ENCODE data around the gene PPP2R5C.
A peak's percentile ranks its signal among the peaks of the same experiment; 100 is the strongest.
"Not testable (repeated sequence)": the region's sequence is repeated elsewhere in the genome, so short reads cannot be mapped to it uniquely, and the experiment has no call there.

Gene PPP2R5C

DNA sequence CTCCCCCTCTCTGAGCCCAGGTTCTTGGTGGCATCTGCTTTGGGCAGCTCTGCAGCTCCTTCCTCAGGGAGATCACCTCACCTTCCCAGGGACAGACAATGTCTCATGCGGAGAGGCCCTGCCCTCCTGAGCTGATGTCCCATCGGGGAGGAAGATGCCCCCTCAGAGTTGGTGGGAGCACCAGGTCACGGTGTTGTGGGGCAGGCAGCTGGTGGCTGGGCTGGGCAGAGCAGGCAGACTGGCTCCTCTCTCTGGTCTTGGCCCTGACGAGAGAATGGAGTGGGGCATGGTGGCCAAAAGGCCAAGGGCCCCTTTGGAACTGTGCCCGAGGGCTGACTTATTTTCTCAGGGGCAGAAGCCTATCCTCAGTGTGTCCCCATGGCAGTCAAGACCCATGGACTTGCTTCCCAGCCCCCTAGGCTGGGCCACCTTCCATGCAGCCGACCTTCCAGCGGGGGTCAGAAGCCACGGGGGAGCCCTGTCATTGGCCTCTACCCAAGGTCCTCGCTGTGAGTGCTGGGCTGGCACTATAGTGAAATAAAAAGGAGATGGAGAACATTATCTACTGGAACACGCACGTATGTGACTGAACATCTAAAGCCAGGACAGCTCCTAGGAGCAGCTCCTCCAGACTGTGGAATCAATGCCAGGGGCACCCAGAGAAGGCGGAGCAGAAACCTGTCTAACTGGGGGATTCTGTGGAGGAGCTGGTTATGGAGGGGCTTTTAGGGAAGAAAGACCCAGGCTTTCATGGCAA is 21.9 kb downstream of the PPP2R5C start:
- DNase-seq, result no peak

DNA sequence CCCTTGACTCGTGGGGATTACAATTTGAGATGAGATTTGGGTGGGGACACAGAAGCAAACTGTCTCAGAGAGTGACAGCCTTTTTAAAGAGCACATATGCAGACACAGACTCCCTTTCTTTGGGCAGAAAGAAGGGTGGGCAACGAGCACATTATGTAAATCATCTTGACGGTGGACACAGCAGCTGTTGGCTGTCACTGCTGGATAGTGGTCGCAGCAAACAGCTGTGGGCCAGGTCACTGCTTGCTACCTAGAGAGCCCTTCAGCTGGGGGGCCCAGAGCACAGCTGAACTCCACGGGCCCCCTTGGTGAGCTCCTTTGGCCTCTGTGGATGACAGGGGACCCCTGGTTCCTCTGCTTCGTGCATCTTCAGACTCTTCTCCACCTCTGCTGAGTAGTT is 23.1 kb downstream of the PPP2R5C start:
- no peak for DNase-seq

DNA sequence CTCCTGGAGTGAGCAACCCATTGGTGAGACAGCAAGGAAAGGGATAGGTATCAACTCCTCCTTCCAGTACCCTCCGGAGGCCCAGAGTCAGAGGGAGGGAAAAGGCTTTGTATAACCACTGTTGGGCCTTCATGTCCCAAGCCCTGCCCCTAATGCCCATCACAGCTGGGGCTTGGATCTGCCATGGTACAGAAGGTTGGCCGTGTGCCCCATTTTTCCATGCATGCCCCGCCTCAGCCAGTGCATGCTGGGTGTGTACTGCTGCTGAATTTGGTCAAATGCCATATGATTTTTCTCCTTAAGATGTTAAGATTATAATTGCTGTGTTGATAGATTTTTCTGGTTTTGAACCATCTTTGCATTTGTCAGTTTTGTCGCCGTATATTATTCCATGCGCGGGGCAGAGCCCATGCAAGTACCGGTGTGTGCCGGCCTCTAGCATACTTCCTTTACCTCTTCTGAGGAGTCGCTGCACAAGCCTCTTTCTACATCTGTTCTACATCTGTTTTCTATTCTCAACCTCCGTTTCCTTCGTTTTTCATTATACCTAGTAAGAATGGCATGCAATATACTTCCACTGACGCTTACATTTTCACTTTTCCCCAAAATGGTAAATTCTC is 26.6 kb downstream of the PPP2R5C start:
- DNase-seq, result no peak

DNA sequence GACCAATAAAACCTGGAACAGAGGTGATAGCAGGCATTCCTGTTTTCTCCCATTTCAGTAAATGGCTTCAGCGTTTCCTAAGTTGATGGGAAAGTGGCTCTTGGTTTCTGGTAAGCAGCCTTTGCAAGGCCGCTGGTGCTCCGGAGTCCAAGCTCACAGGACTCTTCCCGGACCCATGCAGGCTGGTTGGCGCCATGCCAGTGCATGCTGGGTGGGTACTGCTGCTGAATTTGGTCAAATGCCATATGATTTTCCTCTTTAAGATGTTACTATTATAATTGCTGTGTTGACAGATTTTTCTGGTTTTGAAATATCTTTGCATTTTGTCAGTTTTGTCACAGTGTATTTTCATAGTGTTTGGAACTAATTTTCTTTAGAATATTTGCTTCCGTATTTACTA is 27.7 kb downstream of the PPP2R5C start:
- DNase-seq, result peak; percentile 51

DNA sequence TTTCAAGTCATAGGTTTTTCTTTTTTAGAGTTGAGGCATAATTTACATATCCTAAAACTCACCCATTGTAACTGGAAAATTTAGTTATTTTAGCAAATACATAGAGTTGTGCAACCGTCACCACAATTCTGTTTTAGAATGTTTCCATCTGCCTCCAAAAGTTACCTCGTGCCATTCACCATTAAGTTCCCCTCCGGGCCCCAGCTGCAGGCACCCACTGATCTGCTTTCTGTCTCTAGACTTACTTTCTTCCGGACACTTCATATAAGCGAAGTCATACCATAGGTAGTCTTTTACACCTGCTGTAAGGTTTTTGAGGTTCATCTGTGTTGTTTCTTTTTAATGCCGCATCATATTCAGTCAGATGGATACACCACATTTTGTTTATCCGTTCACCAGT is 28.7 kb downstream of the PPP2R5C start:
- no peak for DNase-seq

DNA sequence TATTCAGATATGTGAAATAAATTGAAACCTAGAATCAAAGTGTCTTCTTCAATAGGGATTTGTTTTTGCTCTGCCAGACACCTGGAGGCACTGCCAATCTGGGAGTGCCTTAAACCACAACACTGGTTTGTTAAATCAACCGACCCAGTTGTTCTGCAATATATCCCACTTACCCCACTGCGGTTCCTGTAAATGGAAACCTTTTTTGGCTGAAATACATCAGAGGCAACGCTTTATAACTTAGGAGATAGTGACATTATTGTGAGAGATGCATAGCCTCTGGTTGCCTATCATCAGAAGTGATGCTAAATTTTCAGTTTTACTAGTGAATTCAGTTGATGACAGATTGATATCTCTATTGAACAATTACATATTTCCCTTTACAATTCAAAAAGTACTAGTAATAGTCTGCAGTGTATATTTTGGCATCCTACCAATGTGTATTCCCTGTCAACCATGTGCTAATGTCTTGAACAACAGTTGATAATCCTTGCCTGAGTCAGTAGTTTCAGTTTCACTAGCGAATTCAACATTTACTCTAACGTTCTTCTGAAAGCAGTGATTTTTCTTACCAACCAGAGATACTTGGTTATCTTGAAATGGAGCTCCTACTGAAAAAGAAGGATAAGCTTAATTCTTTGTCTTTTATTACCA is 30.5 kb downstream of the PPP2R5C start:
- no peak for DNase-seq

DNA sequence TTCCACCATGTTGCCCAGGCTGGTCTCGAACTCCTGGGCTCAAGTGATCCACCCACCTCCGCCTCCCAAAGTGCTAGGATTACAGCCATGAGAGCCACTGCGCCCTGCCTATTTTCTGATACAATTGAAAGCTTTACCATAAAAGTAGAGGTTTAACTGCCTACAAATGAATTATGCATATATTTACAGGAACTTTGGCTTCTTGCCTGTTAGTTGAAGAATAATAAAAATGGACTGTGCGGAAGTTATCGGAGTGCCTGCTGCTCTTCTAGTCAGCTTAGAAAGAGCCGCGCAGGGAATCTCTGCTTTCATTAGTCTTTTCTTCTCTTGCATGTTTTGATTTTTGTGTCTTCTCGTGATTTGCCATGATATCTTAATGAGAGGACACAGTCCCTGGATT is 34.5 kb downstream of the PPP2R5C start:
- DNase-seq, result no peak

DNA sequence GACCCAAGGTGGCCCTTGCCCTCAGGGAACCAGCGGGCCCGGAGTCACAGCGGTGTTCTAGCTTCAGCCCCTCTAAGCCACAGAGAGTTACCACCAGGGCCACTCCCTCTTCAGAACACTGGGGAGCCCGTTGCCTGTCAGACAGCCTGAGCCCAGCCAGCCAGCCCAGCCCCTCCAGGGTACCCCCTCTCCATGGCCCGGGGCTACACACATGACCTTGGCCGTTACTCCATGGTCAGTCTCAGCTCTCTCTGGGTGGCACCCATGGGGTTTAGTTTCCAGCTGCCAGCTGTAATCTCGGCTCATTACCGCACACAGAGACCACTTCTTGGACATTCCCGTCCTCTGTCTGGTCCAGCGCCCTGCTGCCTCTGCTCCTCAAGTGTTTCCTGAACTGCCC is 35.0 kb downstream of the PPP2R5C start:
- no peak for DNase-seq

DNA sequence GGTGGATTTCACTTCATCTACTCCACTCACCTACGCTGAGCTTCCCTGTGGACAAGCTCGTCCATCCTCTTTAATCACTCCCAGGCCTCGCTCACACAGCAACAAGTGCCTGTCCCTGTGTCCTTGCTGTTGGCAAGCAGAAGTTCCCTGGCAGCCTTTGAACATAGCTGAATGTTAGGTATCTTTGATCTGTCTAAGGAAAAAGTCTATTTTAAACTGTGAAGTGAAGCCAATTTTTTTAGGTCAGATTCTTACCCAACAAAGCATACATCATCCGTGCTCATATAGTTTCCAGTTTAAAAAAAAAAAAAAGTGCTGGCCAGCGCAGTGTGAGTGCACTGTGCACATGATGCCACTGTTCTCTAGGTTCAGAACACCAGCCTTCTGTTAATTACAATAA is 36.3 kb downstream of the PPP2R5C start:
- DNase-seq, result no peak

DNA sequence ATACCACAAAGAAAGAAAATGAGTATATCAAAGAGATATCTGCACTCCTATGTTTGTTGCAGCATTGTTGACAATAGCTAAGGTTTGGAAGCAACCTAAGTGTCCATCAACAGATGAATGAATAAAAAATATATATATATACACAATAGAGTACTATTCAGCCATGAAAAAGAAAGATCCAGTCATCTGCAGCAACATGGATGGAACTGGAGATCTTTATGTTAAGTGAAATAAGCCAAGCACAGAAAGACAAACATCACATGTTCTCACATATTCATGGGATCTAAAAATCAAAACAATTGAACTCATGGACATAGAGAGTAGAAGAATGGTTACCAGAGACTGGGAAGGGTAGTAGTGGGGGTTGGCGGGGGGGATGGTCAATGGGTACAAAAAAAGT is 42.9 kb downstream of the PPP2R5C start:
- DNase-seq, result not testable (repeated sequence)

DNA sequence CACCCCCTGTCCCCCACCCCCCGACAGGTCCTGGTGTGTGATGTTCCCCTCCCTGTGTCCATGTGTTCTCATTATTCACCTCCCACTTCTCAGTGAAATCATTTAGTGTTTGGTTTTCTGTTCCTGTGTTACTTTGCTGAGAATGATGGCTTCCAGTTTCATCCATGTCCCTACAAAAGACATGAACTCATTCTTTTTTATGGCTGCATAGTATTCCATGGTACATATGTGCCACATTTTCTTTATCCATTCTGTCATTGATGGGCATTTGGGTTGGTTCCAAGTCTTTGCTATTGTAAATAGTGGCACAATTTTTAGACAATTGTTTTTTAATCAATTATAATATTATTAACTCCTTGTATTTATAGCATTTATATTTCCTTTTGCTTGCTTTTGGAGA is 44.7 kb downstream of the PPP2R5C start:
- not testable (repeated sequence) for DNase-seq

DNA sequence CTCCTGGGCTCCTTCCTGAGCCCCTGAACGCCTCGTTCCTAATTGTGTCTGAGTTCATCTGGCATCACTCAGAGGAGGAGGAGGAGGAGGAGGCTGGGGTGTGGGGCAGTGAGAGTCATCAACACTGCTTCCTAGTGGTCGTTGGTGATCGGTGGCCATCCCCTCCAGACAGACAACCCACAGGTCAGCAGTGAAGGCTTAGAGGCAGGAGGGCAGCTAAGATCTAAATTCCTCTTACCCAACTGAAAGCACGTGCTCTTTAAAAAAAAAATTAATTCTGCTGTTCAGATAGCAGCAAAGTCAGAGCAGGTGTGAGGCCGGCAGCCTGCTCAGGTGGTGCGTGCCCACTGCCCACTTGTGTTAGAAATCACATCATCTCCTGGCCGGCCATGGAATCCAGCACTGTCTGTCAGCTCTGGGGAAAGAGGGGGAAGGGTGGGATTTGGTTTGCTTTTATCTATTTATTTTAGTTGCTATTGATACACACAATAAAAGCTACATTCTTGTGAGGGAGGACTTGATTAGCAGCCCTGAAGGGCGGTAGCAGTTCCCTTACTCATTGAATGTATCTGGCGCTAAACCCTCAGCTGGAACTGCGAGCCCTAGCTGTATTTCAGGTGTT is 46.6 kb downstream of the PPP2R5C start:
- DNase-seq, result no peak

DNA sequence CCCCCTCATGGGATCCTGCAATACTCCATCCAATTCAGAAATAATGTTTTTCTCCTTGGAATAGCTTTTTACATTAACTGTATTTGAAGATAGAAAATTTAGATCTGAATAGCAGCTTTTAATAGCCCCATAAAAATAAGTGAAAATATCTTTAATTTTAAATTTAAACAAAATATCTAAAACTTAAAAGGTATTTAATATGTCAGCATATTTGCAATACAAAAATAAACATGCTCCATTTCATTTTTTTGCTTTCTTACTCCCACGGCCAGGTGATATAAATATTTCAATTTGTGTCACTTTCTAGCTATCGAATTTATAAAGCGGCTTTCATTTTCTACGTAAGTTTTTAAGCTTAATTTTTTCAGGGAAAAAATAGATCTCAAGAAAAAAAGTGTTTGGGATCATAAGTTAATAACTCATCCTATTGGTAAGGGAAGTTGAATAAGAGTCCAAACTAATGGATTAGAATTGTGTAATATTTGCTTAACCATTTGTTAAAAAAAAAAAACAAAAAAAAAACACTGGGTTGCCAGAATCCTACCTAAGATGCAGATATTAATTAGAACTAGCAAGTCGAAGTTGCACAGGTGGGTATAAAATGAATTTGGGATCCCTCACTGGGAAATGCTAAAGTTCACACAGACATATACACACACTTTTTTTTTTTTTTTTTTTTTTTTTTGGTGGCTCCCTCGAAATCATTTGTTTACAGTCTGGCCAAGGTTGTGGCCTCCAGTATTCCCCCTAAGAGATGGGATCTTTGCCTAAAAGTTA is 47.6 kb downstream of the PPP2R5C start:
- DNase-seq, result no peak

DNA sequence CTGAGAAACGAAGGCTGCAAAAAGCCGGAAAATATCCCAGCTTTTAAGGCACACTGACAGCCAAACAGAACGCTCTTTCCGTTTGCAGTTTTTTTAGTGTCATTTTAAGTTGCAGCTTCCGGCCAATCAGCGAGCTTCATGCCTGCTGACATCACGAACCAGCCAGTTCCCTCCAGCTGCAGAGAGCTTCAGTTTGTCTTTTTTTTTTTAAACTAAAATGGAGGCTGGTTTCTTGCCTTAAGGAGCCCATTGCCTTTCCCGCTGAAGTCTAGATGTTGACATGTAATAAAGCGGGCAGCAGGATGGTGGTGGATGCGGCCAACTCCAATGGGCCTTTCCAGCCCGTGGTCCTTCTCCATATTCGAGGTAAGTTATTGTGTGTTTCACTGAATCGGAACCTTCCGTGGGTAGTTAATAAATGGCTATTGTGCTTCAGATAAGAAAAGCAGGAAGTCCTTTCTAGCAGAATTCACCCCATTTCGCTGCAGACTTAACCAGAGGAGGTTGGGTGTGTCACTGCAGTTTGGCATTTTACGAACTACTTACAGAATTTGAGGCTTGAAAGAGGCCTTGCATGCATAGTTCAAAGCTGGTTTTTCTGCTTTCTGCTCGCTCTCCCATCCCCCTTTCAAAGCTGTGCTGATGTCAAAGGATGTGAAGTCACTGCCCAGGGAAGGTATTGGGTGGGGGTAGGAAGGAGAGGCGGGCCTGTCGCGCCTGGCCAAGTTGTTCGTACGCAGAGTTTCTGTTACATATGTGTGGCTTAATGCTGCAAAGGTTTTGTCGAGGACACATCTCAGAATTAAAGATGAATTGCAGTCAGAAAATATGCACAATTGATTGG is 48.4 kb downstream of the PPP2R5C start:
- peak; percentile 98 for DNase-seq

DNA sequence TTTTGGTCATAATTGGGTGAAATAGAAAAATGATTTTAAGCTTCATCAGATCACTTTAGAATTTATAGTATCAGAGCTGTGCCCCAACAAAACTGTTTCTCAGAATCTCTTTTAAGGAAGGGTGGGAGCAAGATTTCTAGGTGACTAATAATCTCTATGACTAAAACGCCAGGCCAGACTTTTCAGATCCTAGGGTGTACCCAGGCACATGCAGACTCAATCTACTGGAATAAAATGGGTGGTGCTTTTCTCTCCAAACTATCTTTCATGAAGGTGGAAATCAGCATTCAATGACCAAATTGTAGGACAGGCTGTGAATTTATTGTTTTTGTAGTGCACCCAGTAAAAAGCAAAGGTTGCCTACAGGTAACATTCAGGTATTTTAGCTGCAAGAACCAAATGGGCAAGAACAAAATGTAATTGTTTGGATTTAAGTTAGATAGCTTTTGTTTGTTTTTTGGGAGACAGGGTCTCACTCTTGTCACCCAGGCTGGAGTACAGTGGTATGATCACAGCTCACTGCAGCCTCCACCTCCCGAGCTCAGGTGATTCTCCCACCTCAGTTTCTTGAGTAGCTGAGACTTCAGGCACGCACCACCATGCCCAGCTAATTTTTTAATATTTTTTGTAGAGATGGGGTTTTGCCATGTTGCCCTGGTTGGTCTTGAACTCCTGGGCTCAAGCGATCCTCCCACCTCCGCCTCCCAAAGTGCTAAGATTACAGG is 49.5 kb downstream of the PPP2R5C start:
- no peak for DNase-seq

DNA sequence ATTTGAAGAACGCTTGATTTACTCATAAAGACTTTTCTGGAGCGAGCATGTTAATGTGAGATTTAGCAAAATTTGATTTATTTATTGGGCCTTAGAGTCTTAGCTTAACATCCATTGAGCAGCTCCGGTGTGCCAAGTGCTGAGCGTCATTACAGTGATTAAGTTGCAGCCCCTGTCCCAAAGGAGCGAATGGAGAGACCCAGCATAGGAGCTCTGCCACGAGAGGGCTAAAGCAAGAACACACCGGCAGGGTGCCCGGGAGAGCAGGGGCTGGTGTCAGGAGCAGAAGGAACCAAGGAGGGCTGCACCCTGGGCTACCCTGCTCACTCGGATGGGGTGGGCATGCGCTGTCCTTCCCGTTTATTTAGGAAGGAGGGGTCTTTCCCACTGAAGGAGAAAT is 50.6 kb downstream of the PPP2R5C start:
- DNase-seq, result no peak

DNA sequence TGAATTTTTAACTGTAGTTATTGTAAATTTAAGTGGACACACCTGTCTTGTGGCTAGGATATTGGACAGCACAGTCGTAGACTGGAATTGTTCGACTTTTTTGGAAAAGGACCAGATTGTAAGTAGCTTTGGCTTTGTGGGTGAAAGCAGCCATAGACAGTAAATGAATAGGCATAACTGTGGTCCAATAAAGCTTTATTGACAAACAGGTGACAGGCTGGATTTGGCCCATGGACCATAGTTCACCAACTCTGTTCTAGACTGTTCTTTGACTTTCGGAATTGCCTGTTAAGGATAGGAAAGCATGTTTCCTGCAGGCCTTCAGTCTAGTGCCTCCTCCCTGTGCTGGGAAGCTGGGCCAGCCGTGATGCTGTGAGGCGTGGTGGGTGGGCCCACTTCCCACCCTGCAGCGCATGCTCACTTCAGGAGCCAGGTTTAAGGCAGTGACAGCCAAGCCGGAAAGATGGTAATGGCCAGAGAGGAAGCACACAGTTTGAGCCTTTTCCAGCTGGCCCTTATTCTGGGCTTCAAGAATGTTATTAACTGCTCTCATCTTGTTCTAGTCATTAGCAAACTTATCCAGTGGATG is 51.8 kb downstream of the PPP2R5C start:
- no peak for DNase-seq

DNA sequence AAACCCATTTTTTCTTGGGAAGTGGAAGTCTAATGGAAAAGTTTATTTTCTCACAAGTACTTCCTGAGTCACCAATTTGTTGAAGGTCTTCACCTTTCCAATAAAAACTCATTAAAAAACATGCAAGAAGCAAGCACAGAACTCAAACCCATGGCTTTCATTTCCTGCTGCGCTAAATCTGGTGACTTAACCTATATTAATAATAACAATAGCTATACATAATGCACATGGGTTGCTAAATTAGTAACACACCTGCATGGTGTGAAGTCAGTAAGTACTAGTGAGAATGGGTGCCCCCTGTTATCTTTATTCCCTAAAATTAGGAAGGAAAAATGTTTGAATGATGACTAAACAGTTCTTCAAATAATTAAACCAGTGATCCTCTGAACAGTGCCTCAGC is 52.3 kb downstream of the PPP2R5C start:
- no peak for DNase-seq

DNA sequence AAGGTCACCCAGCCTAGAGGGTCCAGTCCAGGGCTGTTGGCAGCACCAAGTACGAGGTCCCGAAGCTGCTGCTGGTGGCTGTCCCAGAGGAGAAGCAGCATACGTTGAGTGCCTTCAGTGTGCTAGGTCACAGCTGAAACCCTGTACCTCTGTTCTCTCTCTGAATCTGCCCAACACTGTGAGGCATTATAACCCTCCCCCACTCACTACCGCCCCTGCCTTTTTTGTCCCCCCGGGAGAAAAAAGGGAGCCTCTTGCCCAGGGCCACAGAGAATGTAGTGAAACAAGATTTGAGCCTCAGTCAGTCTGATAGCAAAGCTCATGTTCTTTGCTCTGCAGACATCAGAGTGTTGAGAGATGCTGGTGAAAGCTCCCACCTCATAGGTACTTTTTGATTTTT is 53.4 kb downstream of the PPP2R5C start:
- DNase-seq, result no peak

DNA sequence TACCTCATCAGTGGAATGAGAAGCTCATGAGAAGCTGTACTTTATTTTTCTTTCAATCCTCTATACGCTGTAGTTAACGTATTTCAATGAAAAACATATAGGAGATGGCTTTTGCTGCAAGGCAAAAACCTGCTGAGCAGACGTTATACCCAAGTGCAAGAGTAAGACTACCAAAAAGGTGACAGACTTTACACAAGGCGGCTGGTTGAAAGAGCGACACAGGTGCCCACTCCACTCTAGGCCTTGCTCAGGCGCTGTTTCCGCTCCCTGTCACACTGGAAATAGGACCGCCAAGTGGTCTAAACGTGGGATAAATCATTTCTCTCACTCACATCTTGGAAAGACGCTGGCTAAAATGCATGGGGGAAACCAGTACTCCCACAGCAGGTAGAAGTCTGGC is 54.5 kb downstream of the PPP2R5C start:
- DNase-seq, result no peak

DNA sequence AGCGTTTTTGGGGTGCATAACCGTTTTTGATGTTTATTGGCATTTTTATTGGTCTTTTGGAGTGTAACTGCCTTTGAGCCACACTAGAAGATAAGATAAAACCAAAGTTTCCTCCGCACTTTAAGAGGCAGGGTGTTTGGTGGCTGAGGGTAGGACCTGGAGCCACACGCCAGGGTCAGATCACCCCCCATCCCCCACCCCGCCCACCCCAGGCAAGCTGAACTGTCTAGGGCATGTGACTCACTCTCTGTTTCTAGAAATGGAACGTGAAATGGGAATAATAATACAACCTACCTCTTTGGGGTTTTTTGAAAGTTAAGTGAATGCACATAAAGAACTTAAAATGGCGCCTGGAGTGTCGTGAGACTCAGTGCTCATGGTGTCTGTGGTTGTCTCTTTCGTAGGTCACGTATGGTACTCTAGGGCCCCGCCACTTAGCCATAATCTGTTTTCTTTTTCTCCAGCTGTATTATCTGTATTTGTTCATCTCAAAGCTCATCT is 56.0 kb downstream of the PPP2R5C start:
- no peak for DNase-seq

All from NCI-H446 treated with DMSO at 0.1 percent for 48 hours (cell line).